HG03103 (cell line): ENCODE data around the gene GJA4.
"Not testable (repeated sequence)": the region's sequence is repeated elsewhere in the genome, so short reads cannot be mapped to it uniquely, and the experiment has no call there.

Source experiments
- ATAC-seq: cut with Tn5 transposase; IDR thresholded peaks from one replicate; pipeline ENCODE4 v1.9.1; 2021; ENCODE audit warnings: low read depth; ENCODE audit not compliant: unreplicated experiment

Gene GJA4

GRCh38 chr1:34786521-34787325 is 6.1 kb upstream of the GJA4 start:
- no peak for ATAC-seq

GRCh38 chr1:34787461-34788420 is 5.1 kb upstream of the GJA4 start:
- ATAC-seq = no peak

DNA sequence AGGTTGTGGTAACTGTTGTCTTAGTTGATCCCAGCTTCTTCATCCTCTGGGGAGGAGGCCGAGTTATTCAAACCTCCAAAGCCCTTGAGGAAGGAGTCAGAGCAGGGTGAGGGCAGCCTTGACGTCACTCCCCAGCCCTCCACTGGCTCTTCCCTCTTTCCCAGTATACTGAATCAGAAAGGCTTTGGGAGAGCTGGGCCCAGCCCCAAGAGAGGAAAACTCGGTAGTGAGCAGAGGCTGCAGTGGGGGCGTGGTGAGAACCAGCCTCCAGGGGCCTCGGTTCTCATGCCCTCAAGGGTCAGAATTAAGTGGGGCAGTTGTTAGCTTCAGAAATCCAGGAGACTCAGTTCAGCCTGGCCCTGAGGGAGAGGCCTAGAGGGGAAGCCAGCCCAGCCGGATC is 1.8 kb upstream of the GJA4 start:
- ATAC-seq = no peak

GRCh38 chr1:34792424-34792823 is 375 bp upstream of the GJA4 start:
- no peak for ATAC-seq

GRCh38 chr1:34794001-34794789 is 1.4 kb downstream of the GJA4 start:
- ATAC-seq = no peak

GRCh38 chr1:34794790-34795180 is 2.0 kb downstream of the GJA4 start:
- no peak for ATAC-seq

DNA sequence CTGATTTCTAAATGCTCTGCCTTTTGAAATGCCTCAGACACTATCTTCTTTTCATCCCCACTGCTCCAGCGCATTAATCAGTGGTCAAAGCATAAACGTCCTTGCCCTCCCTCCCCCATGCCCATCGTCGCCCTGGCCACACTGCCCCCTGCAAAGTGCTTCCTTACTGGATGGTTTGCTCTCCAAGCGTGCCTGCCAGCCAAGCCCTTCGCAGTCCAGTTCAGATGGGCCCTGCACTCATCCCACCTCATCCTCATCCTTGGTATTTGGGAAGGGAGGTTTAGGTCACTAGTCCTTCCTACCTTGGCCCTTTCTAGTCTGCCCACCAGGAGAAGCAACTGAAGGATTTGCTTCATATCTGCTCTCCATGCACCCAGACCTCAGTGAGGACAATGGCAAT is 3.1 kb downstream of the GJA4 start:
- no peak for ATAC-seq

- peak; percentile 59 for ATAC-seq
These were observed 4.2 kb downstream of the GJA4 start for GRCh38 chr1:34796990-34797389.

DNA sequence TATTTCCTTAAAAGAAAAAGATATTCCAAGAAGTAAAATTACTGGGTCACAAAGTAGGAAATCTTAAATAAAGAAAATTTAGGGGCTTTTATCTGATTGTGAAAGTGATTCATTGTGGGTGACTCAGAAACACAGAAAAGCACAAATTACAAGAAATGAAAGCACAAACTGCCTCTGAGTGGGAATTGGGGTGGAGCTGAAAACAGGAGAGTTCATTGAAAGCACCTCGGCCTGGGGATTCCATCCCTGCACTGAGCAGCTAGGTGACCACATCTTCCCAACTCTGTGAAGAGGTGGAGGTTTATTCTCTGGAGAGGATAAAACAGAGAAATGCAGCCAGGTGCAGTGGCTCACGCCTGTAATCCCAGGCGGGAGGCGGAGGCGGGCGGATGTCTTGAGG is 7.4 kb downstream of the GJA4 start:
- ATAC-seq = no peak

DNA sequence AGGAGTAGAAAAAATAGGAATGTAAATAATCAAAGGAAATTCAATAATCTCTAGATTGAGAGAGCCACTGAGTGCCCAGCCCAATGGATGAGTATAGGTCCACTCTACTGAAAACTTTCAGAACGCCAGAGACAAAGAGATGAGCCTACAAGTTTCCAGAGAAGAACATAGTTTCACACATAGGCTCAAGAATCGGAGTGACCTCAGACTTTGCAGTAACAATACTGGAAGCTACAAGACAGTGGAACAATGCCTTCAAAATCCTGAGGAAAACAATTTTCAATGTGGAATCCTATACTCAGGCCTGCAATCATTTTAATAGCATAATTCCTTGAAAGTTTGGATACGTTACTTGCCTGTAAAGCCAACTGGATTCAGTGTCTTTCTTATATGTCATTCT is 11.0 kb downstream of the GJA4 start:
- no peak for ATAC-seq

DNA sequence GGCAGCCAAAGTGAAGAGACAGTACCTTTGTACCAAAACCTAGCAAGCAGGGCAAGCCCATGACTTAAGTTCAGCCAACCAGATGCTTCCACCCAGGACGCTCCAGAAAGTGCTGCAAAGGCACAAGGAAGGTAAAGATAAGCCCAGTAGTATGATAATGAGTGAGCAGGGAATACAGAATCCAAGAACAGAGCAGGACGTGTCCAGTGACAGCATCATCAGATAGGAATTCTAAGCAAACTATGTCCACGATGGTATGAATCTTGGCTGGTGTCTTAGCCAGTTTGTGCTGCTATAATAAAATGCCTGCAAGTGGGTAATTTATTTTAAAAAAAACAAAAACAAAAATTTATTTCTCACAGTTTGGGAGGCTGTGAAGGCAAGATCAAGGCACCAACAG is 13.6 kb downstream of the GJA4 start:
- no peak for ATAC-seq

GRCh38 chr1:34808051-34808810 is 15.4 kb downstream of the GJA4 start:
- no peak for ATAC-seq

DNA sequence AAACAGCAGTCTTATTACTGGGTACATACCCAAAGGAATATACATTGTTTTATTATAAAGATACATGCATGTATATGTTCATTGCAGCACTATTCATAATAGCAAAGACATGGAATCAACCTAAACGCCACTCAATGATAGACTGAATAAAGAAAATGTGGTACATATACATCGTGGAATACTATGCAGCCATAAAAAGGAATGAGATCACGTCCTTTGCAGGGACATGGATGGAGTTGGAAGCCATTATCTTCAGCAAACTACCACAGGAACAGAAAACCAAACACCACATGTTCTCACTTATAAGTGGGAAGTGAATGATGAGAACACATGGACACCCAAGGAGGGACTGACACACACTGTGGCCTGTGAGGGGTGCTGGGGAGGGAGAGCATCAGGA is 18.0 kb downstream of the GJA4 start:
- not testable (repeated sequence) for ATAC-seq

DNA sequence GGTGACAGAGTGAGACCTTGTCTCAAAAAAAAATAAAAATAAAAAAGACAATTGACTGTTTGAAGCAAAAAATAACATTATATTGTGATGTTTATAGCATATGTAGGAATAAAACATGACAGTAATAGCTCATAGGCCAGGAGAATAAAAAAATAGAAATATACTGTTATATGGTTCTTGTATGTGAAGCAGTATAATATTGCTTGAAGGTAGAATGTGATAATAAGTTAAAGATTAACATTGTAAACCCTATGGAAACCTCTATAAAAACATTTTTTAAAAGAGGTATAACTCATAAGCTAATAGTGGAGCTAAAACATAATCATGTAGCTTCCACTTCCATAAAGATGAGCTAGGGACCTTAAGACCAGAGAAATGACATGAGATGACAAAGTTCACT is 23.5 kb downstream of the GJA4 start:
- ATAC-seq = no peak

GRCh38 chr1:34816778-34817177 is 24.0 kb downstream of the GJA4 start:
- ATAC-seq = no peak

DNA sequence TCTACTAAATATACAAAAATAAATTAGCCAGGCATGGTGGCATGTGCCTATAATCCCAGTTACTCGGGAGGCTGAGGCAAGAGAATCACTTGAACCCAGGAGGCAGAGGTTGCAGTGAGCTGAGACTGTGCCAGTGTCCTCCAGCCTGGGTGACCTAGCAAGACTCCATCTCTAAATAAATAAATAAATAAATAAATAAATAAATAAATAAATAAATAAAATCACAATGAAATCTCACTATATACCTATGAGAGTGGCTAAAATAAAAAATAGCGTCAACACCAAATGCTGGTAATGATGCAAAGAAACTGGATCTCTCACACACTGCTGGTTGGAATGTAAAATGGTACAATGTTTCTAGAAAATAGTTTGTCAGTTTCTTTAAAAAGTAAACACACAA is 26.1 kb downstream of the GJA4 start:
- not testable (repeated sequence) for ATAC-seq

DNA sequence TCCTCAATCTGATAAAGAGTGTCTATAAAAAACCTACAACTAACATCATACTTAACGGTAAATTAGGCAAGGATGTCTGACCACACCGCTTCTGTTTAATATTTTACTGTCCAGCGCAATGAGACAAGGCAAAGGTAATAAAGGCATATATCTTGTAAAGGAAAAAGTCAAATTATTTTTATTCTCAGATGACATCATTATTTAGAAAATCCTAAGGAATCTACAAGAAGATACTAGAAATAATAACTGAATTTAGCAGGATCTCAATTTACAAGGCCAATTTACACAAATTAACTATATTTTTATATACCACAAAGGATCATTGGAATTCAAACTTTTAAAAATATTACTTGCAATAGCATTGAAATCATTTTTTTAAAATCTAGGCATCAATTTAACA is 29.4 kb downstream of the GJA4 start:
- ATAC-seq = no peak

DNA sequence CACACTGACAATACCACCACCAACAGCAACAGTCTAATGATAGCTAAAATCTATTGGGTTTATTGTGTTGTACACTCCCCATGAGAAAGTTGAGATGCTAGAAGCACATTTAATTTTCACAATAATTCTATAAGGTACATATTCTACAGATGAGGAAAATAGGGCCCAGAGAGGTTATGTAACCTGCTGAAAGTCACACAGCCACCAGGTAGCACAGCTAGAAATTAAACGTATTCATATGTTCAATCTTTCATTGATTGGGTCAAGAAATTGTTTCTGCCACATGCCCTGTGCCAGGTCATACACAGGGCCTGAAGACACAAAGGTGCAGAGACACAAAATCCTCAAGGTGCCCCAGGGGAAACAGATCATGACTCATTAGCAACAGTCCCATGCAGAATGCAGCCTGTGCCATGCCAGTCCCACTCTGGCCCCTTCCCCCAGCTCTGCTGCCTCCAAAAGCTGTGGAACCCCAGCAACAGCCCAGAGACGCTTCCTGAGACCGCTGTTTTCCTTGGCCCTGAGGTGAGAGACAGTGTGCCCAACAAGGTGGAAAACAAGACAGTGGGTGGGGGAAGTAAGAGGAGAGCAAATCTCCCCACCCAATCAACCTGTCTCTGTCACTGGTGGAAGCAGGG is 32.1 kb downstream of the GJA4 start:
- ATAC-seq = no peak

DNA sequence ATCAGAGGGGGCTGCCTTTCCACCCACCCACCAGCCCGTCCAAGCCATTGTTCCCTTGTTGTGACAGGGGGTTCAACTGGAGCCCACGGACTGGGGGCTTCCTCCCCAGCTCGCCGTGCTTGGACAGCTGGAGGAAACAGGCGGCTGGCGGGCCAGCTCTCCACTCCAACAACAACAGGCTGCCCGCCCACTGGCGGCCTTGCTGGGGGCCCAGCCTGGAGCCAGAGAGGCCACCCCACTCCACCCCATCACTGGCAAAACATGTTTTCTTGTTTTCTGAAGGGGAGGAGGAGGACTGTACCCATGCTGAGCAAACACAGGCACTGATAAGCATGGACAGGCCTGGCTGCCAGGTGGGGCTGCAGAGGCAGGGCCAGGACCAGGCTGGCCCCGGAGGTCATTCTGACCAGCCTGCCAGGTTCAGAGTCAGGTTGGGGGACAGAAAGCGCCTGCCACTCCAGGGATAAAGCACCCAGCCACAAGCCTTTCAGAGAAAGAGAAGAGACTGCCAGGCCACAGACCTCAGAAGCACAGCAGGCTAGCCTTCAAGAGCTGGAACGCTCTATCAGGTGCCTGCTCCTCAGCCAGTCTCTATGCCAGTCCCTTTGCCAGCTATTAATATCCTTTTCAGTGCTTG is 32.8 kb downstream of the GJA4 start:
- no peak for ATAC-seq
